Neural progenitor cell (in vitro differentiated cells): Measurements from ENCODE around the gene ST3GAL2. TPM values are rescaled to one million over a fixed set of nuclear protein-coding genes. Genes with fewer than 3 reads are reported as not detected.
"Not testable (repeated sequence)": the region's sequence is repeated elsewhere in the genome, so short reads cannot be mapped to it uniquely, and the experiment has no call there.

Source experiments
- DNase-seq: peaks from one replicate; pipeline ENCODE4 v3.0.0-alpha.2; 2016; ENCODE audit warnings: low spot score
- H2AFZ ChIP-seq: fragments of 200-600 bp; sonication (generic); replicated peaks from 2 replicates; pipeline ENCODE4 v1.6.1; 2016; ENCODE audit warnings: antibody characterized with exemption
- H3F3A ChIP-seq: fragments of 200-600 bp; sonication (generic); 2 replicates; pipeline ENCODE4 v1.6.1; 2016; ENCODE audit warnings: antibody characterized with exemption, low read depth
- H3K27ac ChIP-seq: fragments of 200-600 bp; sonication (generic); 2 replicates; pipeline ENCODE4 v1.5.1; 2016; ENCODE audit warnings: mild to moderate bottlenecking
- H3K27me3 ChIP-seq: fragments of 200-600 bp; sonication (generic); 2 replicates; pipeline ENCODE4 v1.6.1; 2016; ENCODE audit warnings: mild to moderate bottlenecking, moderate library complexity
- H3K36me3 ChIP-seq: fragments of 200-600 bp; sonication (generic); 2 replicates; pipeline ENCODE4 v1.5.1; 2016
- H3K4me1 ChIP-seq: fragments of 200-600 bp; sonication (generic); 2 replicates; pipeline ENCODE4 v1.6.1; 2016; ENCODE audit warnings: mixed run types
- H3K4me2 ChIP-seq: fragments of 200-600 bp; sonication (generic); 2 replicates; pipeline ENCODE4 v1.6.1; 2016
- H3K4me3 ChIP-seq: fragments of 200-600 bp; sonication (generic); 2 replicates; pipeline ENCODE4 v1.5.1; 2016
- H3K79me2 ChIP-seq: fragments of 200-600 bp; sonication (generic); 2 replicates; pipeline ENCODE4 v1.6.1; 2016; ENCODE audit warnings: low read depth
- H3K9ac ChIP-seq: fragments of 200-600 bp; sonication (generic); 2 replicates; pipeline ENCODE4 v1.6.1; 2016
- H3K9me3 ChIP-seq: fragments of 200-600 bp; sonication (generic); 2 replicates; pipeline ENCODE4 v1.5.1; 2016; ENCODE audit warnings: low read depth
- H4K20me1 ChIP-seq: fragments of 200-600 bp; sonication (generic); 2 replicates; pipeline ENCODE4 v1.6.1; 2016; ENCODE audit warnings: low read depth
- H3K27ac Mint-ChIP-seq: 3 replicates; pipeline ENCODE4 v1.8.0; 2021; ENCODE audit warnings: mixed read lengths
- H3K27me3 Mint-ChIP-seq: 2 replicates; pipeline ENCODE4 v1.8.0; 2022; ENCODE audit warnings: low read depth, mild to moderate bottlenecking, inconsistent platforms, moderate library complexity, mixed read lengths; ENCODE audit not compliant: insufficient read depth
- H3K36me3 Mint-ChIP-seq: 3 replicates; pipeline ENCODE4 v1.8.0; 2021; ENCODE audit warnings: mixed read lengths
- H3K4me1 Mint-ChIP-seq: 3 replicates; pipeline ENCODE4 v1.8.0; 2021; ENCODE audit warnings: mixed read lengths
- H3K4me3 Mint-ChIP-seq: 3 replicates; pipeline ENCODE4 v1.8.0; 2021; ENCODE audit warnings: mild to moderate bottlenecking, moderate library complexity, mixed read lengths
- H3K9me3 Mint-ChIP-seq: 3 replicates; pipeline ENCODE4 v1.8.0; 2020; ENCODE audit warnings: mixed read lengths
- EZH2 ChIP-seq: fragments of 200-600 bp; sonication (generic); IDR thresholded peaks from 2 replicates; pipeline ENCODE4 v1.6.1; 2017; ENCODE audit warnings: antibody characterized with exemption, mild to moderate bottlenecking, moderate library complexity
- EZH2phosphoT487 ChIP-seq: fragments of 200-600 bp; sonication (generic); IDR thresholded peaks from 2 replicates; pipeline ENCODE4 v1.6.1; 2017; ENCODE audit warnings: antibody characterized with exemption
- total RNA-seq: library from RNA; depleted of rRNA; stranded (reverse); fragments of >200 nt; gene quantifications from 2 replicates; pipeline ENCODE4 v1.2.3, GENCODE V29; 2015; ENCODE audit warnings: low replicate concordance
- TF ChIP-seq, protein P1 (sequence below): fragments of 200-600 bp; sonication (generic); IDR thresholded peaks from 2 replicates; pipeline ENCODE4 v1.5.1; 2017; ENCODE audit warnings: antibody characterized with exemption, mild to moderate bottlenecking

The ST3GAL2 gene
- total RNA-seq, 1 donor from 2014 or later = 11.6 TPM

DNA sequence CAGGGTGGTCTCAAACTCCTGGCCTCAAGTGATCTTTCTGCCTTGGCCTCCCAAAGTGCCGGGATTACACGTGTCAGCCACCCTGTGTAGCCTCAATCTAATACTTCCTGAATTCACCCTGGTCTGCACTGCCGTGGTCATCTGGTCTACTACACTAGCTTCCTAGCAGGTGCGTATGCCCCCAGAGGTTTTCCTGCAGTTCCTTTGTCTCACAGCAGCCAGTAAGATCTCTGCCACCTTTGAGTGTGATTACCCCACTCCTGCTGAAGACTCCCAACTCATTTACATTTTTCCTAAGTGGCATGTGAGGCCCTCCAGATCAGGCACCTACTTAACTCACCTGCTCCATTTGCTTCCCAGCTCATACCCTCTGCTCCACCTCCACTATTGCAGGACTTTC is 97.3 kb downstream of the ST3GAL2 start:
- peaks cover 8% of the 10 kb centered on the region for H3K4me1 ChIP-seq
- no peaks in the 10 kb centered on the region for H4K20me1 ChIP-seq
- peaks cover 4% of the 10 kb centered on the region for H3K4me1 Mint-ChIP-seq
- peaks cover 9% of the 10 kb centered on the region for H3K79me2 ChIP-seq
- H3K27me3 Mint-ChIP-seq = peaks cover 4% of the 10 kb centered on the region
- H3K27me3 ChIP-seq = no peaks in the 10 kb centered on the region
- no peak overlapping the region for H3K4me3 ChIP-seq
- H3K36me3 ChIP-seq = no peaks in the 10 kb centered on the region
- peaks cover 27% of the 10 kb centered on the region for H3F3A ChIP-seq
- H3K9ac ChIP-seq = no peak overlapping the region
- no peak overlapping the region for H3K4me2 ChIP-seq
- H2AFZ ChIP-seq = no peak overlapping the region
- no peak for TF ChIP-seq EZH2phosphoT487
- TF ChIP-seq, protein P1, sequence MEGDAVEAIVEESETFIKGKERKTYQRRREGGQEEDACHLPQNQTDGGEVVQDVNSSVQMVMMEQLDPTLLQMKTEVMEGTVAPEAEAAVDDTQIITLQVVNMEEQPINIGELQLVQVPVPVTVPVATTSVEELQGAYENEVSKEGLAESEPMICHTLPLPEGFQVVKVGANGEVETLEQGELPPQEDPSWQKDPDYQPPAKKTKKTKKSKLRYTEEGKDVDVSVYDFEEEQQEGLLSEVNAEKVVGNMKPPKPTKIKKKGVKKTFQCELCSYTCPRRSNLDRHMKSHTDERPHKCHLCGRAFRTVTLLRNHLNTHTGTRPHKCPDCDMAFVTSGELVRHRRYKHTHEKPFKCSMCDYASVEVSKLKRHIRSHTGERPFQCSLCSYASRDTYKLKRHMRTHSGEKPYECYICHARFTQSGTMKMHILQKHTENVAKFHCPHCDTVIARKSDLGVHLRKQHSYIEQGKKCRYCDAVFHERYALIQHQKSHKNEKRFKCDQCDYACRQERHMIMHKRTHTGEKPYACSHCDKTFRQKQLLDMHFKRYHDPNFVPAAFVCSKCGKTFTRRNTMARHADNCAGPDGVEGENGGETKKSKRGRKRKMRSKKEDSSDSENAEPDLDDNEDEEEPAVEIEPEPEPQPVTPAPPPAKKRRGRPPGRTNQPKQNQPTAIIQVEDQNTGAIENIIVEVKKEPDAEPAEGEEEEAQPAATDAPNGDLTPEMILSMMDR = no peak
- no peak for TF ChIP-seq EZH2
- no peak overlapping the region for H3K27ac Mint-ChIP-seq
- H3K36me3 Mint-ChIP-seq = no peaks in the 10 kb centered on the region
- H3K27ac ChIP-seq = no peak overlapping the region
- no peak overlapping the region for H3K4me3 Mint-ChIP-seq
- no peaks in the 10 kb centered on the region for H3K9me3 Mint-ChIP-seq
- no peaks in the 10 kb centered on the region for H3K9me3 ChIP-seq
- no peak for DNase-seq

DNA sequence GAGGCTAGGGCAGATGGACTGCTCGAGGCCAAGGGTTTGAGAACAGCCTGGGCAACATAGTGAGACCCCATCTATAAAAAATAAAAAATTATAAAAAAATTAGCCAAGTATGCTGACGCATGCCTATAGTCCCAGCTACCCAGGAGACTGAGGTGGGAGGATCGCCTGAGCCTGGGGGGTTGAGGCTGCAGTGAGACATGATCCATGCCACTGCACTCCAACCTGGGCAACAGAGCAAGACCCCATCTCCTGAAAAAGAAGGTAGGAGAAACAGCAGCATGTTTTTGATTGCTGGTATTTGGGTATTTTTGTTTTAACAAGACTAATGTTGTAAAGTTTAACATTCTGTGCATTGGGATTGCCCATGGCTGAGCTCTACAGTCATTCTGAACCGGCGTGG is 101.1 kb downstream of the ST3GAL2 start:
- H3K27me3 Mint-ChIP-seq = peaks cover 4% of the 10 kb centered on the region
- Histone ChIP-seq H3K4me3 (no peak overlapping the region), H2AFZ (no peak overlapping the region), H3K79me2 (no peaks in the 10 kb centered on the region), H3K27me3 (no peaks in the 10 kb centered on the region), H3K4me1 (peaks cover 3% of the 10 kb centered on the region), H4K20me1 (no peaks in the 10 kb centered on the region), H3F3A (peaks cover 11% of the 10 kb centered on the region), H3K27ac (no peak overlapping the region), H3K9me3 (no peaks in the 10 kb centered on the region), H3K4me2 (no peak overlapping the region), H3K9ac (no peak overlapping the region), H3K36me3 (no peaks in the 10 kb centered on the region)
- DNase-seq = no peak
- peaks cover 8% of the 10 kb centered on the region for H3K36me3 Mint-ChIP-seq
- no peaks in the 10 kb centered on the region for H3K4me1 Mint-ChIP-seq
- no peak overlapping the region for H3K4me3 Mint-ChIP-seq
- no peak overlapping the region for H3K27ac Mint-ChIP-seq
- no peaks in the 10 kb centered on the region for H3K9me3 Mint-ChIP-seq
- TF ChIP-seq, protein P1 = no peak
- no peak for TF ChIP-seq EZH2
- TF ChIP-seq EZH2phosphoT487 = no peak

DNA sequence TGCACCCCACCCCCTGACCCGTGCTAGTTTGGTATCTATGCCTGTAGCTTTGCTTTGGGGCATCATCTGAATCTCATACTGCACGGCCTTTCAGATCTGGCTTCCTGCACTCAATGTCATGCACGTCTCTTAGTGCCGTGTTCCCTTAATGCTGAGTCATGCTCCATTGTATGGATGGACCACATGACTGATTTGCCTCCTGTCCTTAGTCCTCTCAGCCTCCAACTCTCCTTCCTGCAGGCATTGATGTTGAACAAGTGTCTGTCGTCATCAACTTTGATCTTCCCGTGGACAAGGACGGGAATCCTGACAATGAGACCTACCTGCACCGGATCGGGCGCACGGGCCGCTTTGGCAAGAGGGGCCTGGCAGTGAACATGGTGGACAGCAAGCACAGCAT is 106.2 kb downstream of the ST3GAL2 start:
- not testable (repeated sequence) for H3K4me1 Mint-ChIP-seq, H3K4me2 ChIP-seq, H3K4me3 Mint-ChIP-seq, H2AFZ ChIP-seq, H3K9me3 Mint-ChIP-seq, DNase-seq, H3F3A ChIP-seq, H3K27me3 Mint-ChIP-seq, H3K27me3 ChIP-seq, H3K79me2 ChIP-seq, H3K36me3 ChIP-seq, H3K4me3 ChIP-seq, H3K9ac ChIP-seq, H3K27ac Mint-ChIP-seq, H4K20me1 ChIP-seq, H3K4me1 ChIP-seq, H3K27ac ChIP-seq, H3K9me3 ChIP-seq
- H3K36me3 Mint-ChIP-seq = peaks cover 18% of the 10 kb centered on the region

DNA sequence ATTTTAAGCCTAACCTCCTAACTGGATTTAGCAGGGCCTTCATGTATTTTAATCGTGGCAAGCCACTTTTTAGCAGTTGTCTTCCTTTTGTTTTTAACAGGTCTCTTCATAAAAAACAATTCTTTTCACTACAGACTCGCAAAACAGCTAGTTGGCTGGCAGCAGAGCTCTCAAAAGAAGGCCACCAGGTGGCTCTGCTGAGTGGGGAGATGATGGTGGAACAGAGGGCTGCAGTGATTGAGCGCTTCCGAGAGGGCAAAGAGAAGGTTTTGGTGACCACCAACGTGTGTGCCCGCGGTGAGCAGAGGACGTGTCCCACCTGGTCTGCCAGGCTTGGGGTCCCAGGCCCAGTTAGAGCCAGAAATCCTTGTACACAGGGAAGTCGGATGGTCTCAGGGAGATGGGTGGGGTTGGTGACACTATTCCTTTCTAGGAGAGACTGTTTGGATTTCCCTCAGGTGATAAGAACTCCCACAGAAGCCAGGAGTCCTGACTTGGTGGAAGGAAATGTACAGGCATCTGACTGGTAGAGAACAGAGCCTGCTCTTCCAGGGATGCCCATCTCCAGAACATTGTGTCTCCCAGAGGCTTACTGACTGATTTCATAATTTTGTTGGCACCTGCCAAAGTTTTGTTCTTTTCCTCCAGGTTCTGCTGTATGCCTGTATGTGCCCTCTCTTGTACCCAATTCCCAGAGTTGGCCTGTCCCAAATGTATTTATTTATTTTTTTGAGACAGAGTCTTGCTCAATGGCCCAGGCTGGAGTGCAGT is 107.1 kb downstream of the ST3GAL2 start:
- H3F3A ChIP-seq = peaks cover 5% of the 10 kb centered on the region
- no peak overlapping the region for H3K4me3 ChIP-seq
- no peak overlapping the region for H3K9ac ChIP-seq
- Mint-ChIP-seq H3K27me3 (peaks cover 2% of the 10 kb centered on the region), H3K36me3 (peaks cover 18% of the 10 kb centered on the region), H3K27ac (no peak overlapping the region), H3K9me3 (no peaks in the 10 kb centered on the region), H3K4me3 (no peak overlapping the region), H3K4me1 (no peaks in the 10 kb centered on the region)
- H3K9me3 ChIP-seq = no peaks in the 10 kb centered on the region
- no peak overlapping the region for H2AFZ ChIP-seq
- no peaks in the 10 kb centered on the region for H3K79me2 ChIP-seq
- no peaks in the 10 kb centered on the region for H4K20me1 ChIP-seq
- H3K4me1 ChIP-seq = no peaks in the 10 kb centered on the region
- no peak overlapping the region for H3K27ac ChIP-seq
- TF ChIP-seq EZH2phosphoT487 = no peak
- TF ChIP-seq EZH2 = no peak
- TF ChIP-seq, protein P1 = peak; percentile 58
- H3K4me2 ChIP-seq = no peak overlapping the region
- H3K27me3 ChIP-seq = no peaks in the 10 kb centered on the region
- H3K36me3 ChIP-seq = no peaks in the 10 kb centered on the region
- DNase-seq = peak; percentile 18
